ENCODE measurements around the gene COG5. TPM values are rescaled to one million over a fixed set of nuclear protein-coding genes. Genes with fewer than 3 reads are reported as not detected.

Gene COG5
- total and polyA plus RNA-seq, 2 donors from 2014 or later, result 8.6 to 45.7 TPM

- TF ChIP-seq, protein P1, sequence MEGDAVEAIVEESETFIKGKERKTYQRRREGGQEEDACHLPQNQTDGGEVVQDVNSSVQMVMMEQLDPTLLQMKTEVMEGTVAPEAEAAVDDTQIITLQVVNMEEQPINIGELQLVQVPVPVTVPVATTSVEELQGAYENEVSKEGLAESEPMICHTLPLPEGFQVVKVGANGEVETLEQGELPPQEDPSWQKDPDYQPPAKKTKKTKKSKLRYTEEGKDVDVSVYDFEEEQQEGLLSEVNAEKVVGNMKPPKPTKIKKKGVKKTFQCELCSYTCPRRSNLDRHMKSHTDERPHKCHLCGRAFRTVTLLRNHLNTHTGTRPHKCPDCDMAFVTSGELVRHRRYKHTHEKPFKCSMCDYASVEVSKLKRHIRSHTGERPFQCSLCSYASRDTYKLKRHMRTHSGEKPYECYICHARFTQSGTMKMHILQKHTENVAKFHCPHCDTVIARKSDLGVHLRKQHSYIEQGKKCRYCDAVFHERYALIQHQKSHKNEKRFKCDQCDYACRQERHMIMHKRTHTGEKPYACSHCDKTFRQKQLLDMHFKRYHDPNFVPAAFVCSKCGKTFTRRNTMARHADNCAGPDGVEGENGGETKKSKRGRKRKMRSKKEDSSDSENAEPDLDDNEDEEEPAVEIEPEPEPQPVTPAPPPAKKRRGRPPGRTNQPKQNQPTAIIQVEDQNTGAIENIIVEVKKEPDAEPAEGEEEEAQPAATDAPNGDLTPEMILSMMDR (IDR thresholded peaks at IDR 0.05; ENCODE audit: borderline replicate concordance, extremely low read depth, insufficient read depth), result no peak
- H3K4me3 ChIP-seq (ENCODE audit: low read length in 3 of 3), result no peak overlapping the region
- no peak overlapping the region for H3K27ac ChIP-seq (ENCODE audit: low read depth in 2 of 2, low read length in 2 of 2)
- intact Hi-C loops (cut with DNase I), result no loop called here
- no peaks in the 10 kb centered on the region for H3K4me1 ChIP-seq (ENCODE audit: control insufficient read depth in 2 of 3, insufficient read depth in 2 of 3, low read depth in 1 of 3, low read length in 3 of 3)
- peaks cover 5 to 48% (median 26%) of the 10 kb centered on the region in 3 donors for H3K36me3 ChIP-seq (ENCODE audit: control insufficient read depth in 2 of 3, insufficient read depth in 3 of 3, low read length in 3 of 3)
- H3K9ac ChIP-seq (ENCODE audit: low read length in 3 of 3), result no peak overlapping the region
- DNase-seq (no peak), FAIRE-seq (no peak)
- no peaks in the 10 kb centered on the region for H3K9me3 ChIP-seq (ENCODE audit: control insufficient read depth in 2 of 3, insufficient read depth in 1 of 3, low read length in 3 of 3)
- no peaks in the 10 kb centered on the region for H3K27me3 ChIP-seq (ENCODE audit: control insufficient read depth, insufficient read depth, low read length)
These were observed 369.7 kb downstream of the COG5 start for GRCh38 chr7:107194052-107194451.

DNA sequence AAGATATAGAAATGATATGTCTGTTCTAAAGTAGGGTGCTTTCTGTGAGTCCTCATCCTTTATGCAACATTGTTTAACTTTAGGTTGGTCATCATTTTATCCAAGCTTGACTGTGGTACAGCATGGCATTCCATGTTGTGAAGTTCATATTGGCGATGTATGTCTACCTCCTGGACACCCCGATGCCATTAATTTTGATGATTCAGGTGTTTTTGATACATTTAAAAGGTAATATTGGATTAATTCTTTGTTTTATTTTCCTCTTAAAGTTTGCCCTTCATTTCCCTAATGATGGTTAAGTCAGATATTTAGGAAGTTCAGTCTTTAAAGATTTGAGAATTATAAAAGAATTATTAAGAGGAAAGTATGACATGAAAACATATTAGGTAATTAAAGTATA is 373.6 kb downstream of the COG5 start:
- Histone ChIP-seq H3K9ac (ENCODE audit: low read length in 3 of 3) (no peak overlapping the region), H3K36me3 (ENCODE audit: control insufficient read depth in 2 of 3, insufficient read depth in 3 of 3, low read length in 3 of 3) (peaks cover 17 to 50% (median 31%) of the 10 kb centered on the region in 3 donors), H3K27me3 (ENCODE audit: control insufficient read depth, insufficient read depth, low read length) (no peaks in the 10 kb centered on the region), H3K27ac (ENCODE audit: low read depth in 2 of 2, low read length in 2 of 2) (no peak overlapping the region), H3K4me3 (ENCODE audit: low read length in 3 of 3) (no peak overlapping the region), H3K9me3 (ENCODE audit: control insufficient read depth in 2 of 3, insufficient read depth in 1 of 3, low read length in 3 of 3) (no peaks in the 10 kb centered on the region), H3K4me1 (ENCODE audit: control insufficient read depth in 2 of 3, insufficient read depth in 2 of 3, low read depth in 1 of 3, low read length in 3 of 3) (peaks cover 0 to 4% (median 0%) of the 10 kb centered on the region in 3 donors)
- intact Hi-C loops (cut with DNase I), result no loop called here
- DNase-seq (no peak), FAIRE-seq (no peak)
- TF ChIP-seq, protein P1 (IDR thresholded peaks at IDR 0.05; ENCODE audit: borderline replicate concordance, extremely low read depth, insufficient read depth), result no peak

DNA sequence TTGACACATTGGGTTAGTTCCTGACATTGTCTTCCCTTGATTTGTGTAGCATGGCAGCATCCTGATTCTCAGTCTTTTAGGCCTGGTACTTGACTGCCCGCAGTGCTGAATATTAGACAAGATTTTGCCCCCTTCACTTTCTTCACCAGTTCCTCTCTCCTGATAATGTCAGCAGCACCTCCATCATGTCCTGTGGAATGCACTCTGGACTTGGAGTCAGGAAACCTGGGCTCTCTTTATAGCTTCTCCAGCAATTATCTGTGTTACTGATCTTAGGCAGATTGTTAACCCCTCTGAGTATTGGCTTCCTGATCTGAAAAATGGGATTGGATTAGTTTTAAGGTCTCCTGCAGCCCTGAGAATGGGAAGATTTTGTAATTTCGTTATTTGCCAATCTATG is 375.9 kb downstream of the COG5 start:
- TF ChIP-seq, protein P1 (IDR thresholded peaks at IDR 0.05; ENCODE audit: borderline replicate concordance, extremely low read depth, insufficient read depth), result no peak
- no peak overlapping the region for H3K27ac ChIP-seq (ENCODE audit: low read depth in 2 of 2, low read length in 2 of 2)
- no peaks in the 10 kb centered on the region for H3K27me3 ChIP-seq (ENCODE audit: control insufficient read depth, insufficient read depth, low read length)
- DNase-seq (no peak), FAIRE-seq (no peak)
- no peak overlapping the region for H3K9ac ChIP-seq (ENCODE audit: low read length in 3 of 3)
- H3K4me1 ChIP-seq (ENCODE audit: control insufficient read depth in 2 of 3, insufficient read depth in 2 of 3, low read depth in 1 of 3, low read length in 3 of 3), result peaks cover 0 to 4% (median 0%) of the 10 kb centered on the region in 3 donors
- intact Hi-C loops (cut with DNase I), result no loop called here
- H3K4me3 ChIP-seq (ENCODE audit: low read length in 3 of 3), result no peak overlapping the region
- peaks cover 17 to 68% (median 33%) of the 10 kb centered on the region in 3 donors for H3K36me3 ChIP-seq (ENCODE audit: control insufficient read depth in 2 of 3, insufficient read depth in 3 of 3, low read length in 3 of 3)
- H3K9me3 ChIP-seq (ENCODE audit: control insufficient read depth in 2 of 3, insufficient read depth in 1 of 3, low read length in 3 of 3), result no peaks in the 10 kb centered on the region

DNA sequence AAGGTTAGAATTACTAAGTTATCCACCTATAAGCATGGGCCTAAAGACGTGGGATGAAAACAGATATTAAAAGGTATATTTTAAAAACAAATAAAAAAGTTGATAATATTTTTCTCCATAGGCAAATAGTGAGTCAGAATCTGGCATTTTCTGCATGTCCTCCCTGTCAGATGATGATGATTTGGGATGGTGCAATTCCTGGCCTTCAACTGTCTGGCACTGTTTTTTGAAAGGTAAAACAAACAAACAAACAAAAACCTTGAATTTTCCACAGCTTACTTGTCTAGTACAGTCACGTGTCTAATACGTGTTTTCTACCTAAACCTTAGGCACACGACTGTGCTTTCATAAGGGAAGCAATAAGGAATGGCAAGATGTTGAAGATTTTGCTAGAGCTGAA is 377.5 kb downstream of the COG5 start:
- Histone ChIP-seq H3K36me3 (ENCODE audit: control insufficient read depth in 2 of 3, insufficient read depth in 3 of 3, low read length in 3 of 3) (peaks cover 17 to 74% (median 34%) of the 10 kb centered on the region in 3 donors), H3K4me1 (ENCODE audit: control insufficient read depth in 2 of 3, insufficient read depth in 2 of 3, low read depth in 1 of 3, low read length in 3 of 3) (peaks cover 0 to 4% (median 0%) of the 10 kb centered on the region in 3 donors), H3K27ac (ENCODE audit: low read depth in 2 of 2, low read length in 2 of 2) (no peak overlapping the region), H3K27me3 (ENCODE audit: control insufficient read depth, insufficient read depth, low read length) (no peaks in the 10 kb centered on the region), H3K4me3 (ENCODE audit: low read length in 3 of 3) (no peak overlapping the region), H3K9me3 (ENCODE audit: control insufficient read depth in 2 of 3, insufficient read depth in 1 of 3, low read length in 3 of 3) (no peaks in the 10 kb centered on the region), H3K9ac (ENCODE audit: low read length in 3 of 3) (no peak overlapping the region)
- TF ChIP-seq, protein P1 (IDR thresholded peaks at IDR 0.05; ENCODE audit: borderline replicate concordance, extremely low read depth, insufficient read depth), result no peak
- FAIRE-seq, result no peak
- DNase-seq, result no peak
- intact Hi-C loops (cut with DNase I), result no loop called here

Measured in kidney (tissue), 14 donors.